SU-DHL-6 (cell line): Measurements from ENCODE around the gene DIAPH3.

Experiments
- H2AFZ ChIP-seq: fragments of 200-600 bp; sonication (generic); 2 replicates; pipeline ENCODE4 v1.6.1; 2014; ENCODE audit warnings: low read depth, mild to moderate bottlenecking, moderate library complexity, mixed read lengths, antibody characterized with exemption, low read length; ENCODE audit not compliant: severe bottlenecking
- H3F3A ChIP-seq: fragments of 200-600 bp; shearing (Covaris generic); 2 replicates; pipeline ENCODE4 v1.6.0; 2016; ENCODE audit warnings: antibody characterized with exemption, mild to moderate bottlenecking; ENCODE audit not compliant: insufficient read depth
- H3K27ac ChIP-seq: fragments of 200-600 bp; sonication (generic); 2 replicates; pipeline ENCODE4 v1.5.1; 2016; ENCODE audit warnings: low read depth, mild to moderate bottlenecking, low read length, moderate library complexity, mixed read lengths
- H3K27me3 ChIP-seq: fragments of 200-600 bp; sonication (generic), shearing (Covaris generic); 2 replicates; pipeline ENCODE4 v1.6.0; 2014; ENCODE audit warnings: mild to moderate bottlenecking, low read length
- H3K36me3 ChIP-seq: fragments of 200-600 bp; sonication (generic); 2 replicates; pipeline ENCODE4 v1.6.1; 2014; ENCODE audit warnings: mild to moderate bottlenecking, low read length, mixed read lengths
- H3K4me2 ChIP-seq: fragments of 300-600, 200-600 bp; shearing (Covaris generic), sonication (generic); 2 replicates; pipeline ENCODE4 v1.6.0; 2014; ENCODE audit warnings: low read length, low read depth, mild to moderate bottlenecking; ENCODE audit not compliant: poor library complexity, severe bottlenecking
- H3K4me3 ChIP-seq: fragments of 200-600 bp; sonication (generic); 2 replicates; pipeline ENCODE4 v1.5.1; 2014; ENCODE audit warnings: antibody characterized with exemption, low read length, mild to moderate bottlenecking, mixed read lengths; ENCODE audit not compliant: insufficient read depth, poor library complexity, severe bottlenecking
- H3K79me2 ChIP-seq: fragments of 200-600 bp; sonication (generic); 2 replicates; pipeline ENCODE4 v1.6.1; 2014; ENCODE audit warnings: mild to moderate bottlenecking, low read length, moderate library complexity; ENCODE audit not compliant: insufficient read depth
- H3K9ac ChIP-seq: fragments of 200-600 bp; sonication (generic); 2 replicates; pipeline ENCODE4 v1.7.0; 2014; ENCODE audit warnings: mild to moderate bottlenecking, low read length
- H3K9me2 ChIP-seq: fragments of 200-600 bp; sonication (generic); replicated peaks from 2 replicates; pipeline ENCODE4 v1.6.1; 2014; ENCODE audit warnings: low read length; ENCODE audit not compliant: insufficient read depth
- H3K9me3 ChIP-seq: fragments of 200-600 bp; sonication (generic); 2 replicates; pipeline ENCODE4 v1.6.1; 2014; ENCODE audit warnings: low read length, mixed read lengths; ENCODE audit not compliant: insufficient read depth
- H4K20me1 ChIP-seq: fragments of 200-600 bp; sonication (generic); 2 replicates; pipeline ENCODE4 v1.6.1; 2014; ENCODE audit warnings: low read depth, mild to moderate bottlenecking, antibody characterized with exemption, low read length, moderate library complexity, mixed read lengths
- EZH2phosphoT487 ChIP-seq: fragments of 200-600 bp; sonication (generic), shearing (Covaris generic); conservative IDR thresholded peaks from 2 replicates; pipeline ENCODE4 v1.6.1; 2018; ENCODE audit warnings: mild to moderate bottlenecking, antibody characterized with exemption, low read length, moderate library complexity, mixed read lengths
- TF ChIP-seq, protein P1 (sequence below): fragments of 200-600 bp; sonication (generic); IDR thresholded peaks from one replicate; pipeline ENCODE4 v1.5.1; 2017; ENCODE audit warnings: antibody characterized with exemption, mild to moderate bottlenecking, low read length, moderate library complexity; ENCODE audit not compliant: insufficient read depth, poor library complexity, severe bottlenecking

Gene DIAPH3

GRCh38 chr13:59653916-59654315 lies 509.8 kb downstream of the DIAPH3 start:
- Histone ChIP-seq H3K36me3 (no peaks in the 10 kb centered on the region), H4K20me1 (no peaks in the 10 kb centered on the region), H3K9me3 (no peaks in the 10 kb centered on the region), H3K27ac (no peak overlapping the region), H3K4me2 (no peak overlapping the region), H3K27me3 (no peaks in the 10 kb centered on the region), H3K4me3 (no peak overlapping the region), H3K9ac (no peak overlapping the region), H3K79me2 (no peaks in the 10 kb centered on the region), H3F3A (no peaks in the 10 kb centered on the region), H3K9me2 (no peaks in the 10 kb centered on the region), H2AFZ (no peak overlapping the region)
- TF ChIP-seq, protein P1, sequence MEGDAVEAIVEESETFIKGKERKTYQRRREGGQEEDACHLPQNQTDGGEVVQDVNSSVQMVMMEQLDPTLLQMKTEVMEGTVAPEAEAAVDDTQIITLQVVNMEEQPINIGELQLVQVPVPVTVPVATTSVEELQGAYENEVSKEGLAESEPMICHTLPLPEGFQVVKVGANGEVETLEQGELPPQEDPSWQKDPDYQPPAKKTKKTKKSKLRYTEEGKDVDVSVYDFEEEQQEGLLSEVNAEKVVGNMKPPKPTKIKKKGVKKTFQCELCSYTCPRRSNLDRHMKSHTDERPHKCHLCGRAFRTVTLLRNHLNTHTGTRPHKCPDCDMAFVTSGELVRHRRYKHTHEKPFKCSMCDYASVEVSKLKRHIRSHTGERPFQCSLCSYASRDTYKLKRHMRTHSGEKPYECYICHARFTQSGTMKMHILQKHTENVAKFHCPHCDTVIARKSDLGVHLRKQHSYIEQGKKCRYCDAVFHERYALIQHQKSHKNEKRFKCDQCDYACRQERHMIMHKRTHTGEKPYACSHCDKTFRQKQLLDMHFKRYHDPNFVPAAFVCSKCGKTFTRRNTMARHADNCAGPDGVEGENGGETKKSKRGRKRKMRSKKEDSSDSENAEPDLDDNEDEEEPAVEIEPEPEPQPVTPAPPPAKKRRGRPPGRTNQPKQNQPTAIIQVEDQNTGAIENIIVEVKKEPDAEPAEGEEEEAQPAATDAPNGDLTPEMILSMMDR: no peak
- no peak for TF ChIP-seq EZH2phosphoT487

DNA sequence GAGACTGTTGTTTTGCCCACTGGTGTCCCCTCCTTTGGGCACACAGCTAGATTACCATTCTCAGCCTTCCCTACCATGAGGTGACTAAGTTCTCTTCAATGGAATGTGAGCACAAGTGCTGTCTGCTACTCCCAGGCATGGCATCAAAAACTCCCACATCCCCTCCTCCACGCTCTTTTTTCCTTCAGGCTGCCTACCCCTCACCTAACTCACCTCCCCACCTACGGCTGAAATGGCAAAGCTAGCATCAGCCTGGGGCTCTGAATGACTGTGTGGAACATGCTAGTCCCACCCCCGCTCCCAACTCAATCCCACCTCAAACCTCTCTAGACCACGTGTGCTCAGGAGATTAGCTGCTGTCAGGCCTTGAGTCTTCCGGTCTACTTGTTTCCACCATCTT lies 512.2 kb downstream of the DIAPH3 start:
- Histone ChIP-seq H3K9me2 (no peaks in the 10 kb centered on the region), H3K4me3 (no peak overlapping the region), H3K9me3 (no peaks in the 10 kb centered on the region), H4K20me1 (no peaks in the 10 kb centered on the region), H3F3A (no peaks in the 10 kb centered on the region), H3K36me3 (no peaks in the 10 kb centered on the region), H3K9ac (no peak overlapping the region), H2AFZ (no peak overlapping the region), H3K4me2 (no peak overlapping the region), H3K27ac (no peak overlapping the region), H3K27me3 (no peaks in the 10 kb centered on the region), H3K79me2 (no peaks in the 10 kb centered on the region)
- no peak for TF ChIP-seq EZH2phosphoT487
- TF ChIP-seq, protein P1: no peak

DNA sequence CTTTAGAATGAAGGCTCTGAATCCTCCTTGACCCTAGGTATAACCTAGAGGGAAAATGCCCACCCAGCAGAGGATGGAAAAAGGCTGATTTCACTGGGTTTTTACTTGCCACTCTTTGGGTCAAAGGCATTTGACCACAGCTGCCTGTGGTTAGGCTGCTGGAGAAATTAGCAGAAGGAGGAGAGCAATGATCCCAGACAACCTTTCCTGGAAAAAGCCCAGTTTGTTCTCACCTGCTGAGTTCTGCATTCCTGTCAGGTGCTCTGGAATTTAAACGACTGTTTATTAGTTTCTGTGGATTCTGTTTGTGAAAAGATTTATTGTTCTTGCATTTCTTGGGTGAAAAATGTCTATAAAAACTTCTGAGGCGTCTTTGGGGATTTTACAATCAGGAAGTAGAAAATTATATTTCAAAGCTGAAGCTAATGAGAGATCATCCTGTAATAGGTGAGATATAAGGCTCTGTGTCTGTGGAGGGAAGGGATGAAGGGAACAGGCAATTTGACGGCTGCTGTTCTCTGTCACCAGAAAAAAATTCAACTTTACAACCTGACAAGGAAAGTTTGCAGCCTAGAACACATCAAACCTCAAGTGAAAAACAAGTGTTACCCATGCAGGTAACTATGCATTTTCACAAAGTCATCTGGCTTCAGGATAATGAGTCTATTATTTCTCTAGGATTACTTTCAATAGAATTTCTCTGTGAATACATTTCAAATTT lies 519.7 kb downstream of the DIAPH3 start:
- no peaks in the 10 kb centered on the region for H3F3A ChIP-seq
- no peak overlapping the region for H3K4me3 ChIP-seq
- no peaks in the 10 kb centered on the region for H3K36me3 ChIP-seq
- no peak overlapping the region for H3K27ac ChIP-seq
- no peaks in the 10 kb centered on the region for H3K9me2 ChIP-seq
- TF ChIP-seq EZH2phosphoT487: no peak
- TF ChIP-seq, protein P1: no peak
- no peaks in the 10 kb centered on the region for H3K79me2 ChIP-seq
- H3K9ac ChIP-seq: no peak overlapping the region
- H4K20me1 ChIP-seq: no peaks in the 10 kb centered on the region
- H2AFZ ChIP-seq: no peak overlapping the region
- H3K9me3 ChIP-seq: no peaks in the 10 kb centered on the region
- H3K4me2 ChIP-seq: no peak overlapping the region
- H3K27me3 ChIP-seq: no peaks in the 10 kb centered on the region
